HepG2 (cell line): ENCODE measurements around the gene VEGFA. TPM values are rescaled to one million over a fixed set of nuclear protein-coding genes. Genes with fewer than 3 reads are reported as not detected.
A peak's percentile ranks its signal among the peaks of the same experiment; 100 is the strongest.

ENCODE experiments used
- CENPX ChIP-seq: sonication (generic); formaldehyde crosslinking; IDR thresholded peaks from 2 replicates; pipeline ENCODE4 v1.9.0; 2021; ENCODE audit warnings: mild to moderate bottlenecking, missing genetic modification reagents, moderate library complexity
- IRF2 ChIP-seq: IDR thresholded peaks from 2 replicates; pipeline ENCODE4 v1.6.1; 2018; ENCODE audit warnings: missing genetic modification reagents, missing compliant biosample characterization
- ISL2 ChIP-seq: sonication (generic); formaldehyde crosslinking; IDR thresholded peaks from 2 replicates; pipeline ENCODE4 v1.5.0; 2020; ENCODE audit warnings: missing genetic modification reagents
- KDM2A ChIP-seq: sonication (generic); formaldehyde crosslinking; IDR thresholded peaks from 2 replicates; pipeline ENCODE4 v1.4.0; 2020; ENCODE audit warnings: low read depth, missing genetic modification reagents, borderline replicate concordance
- MIER2 ChIP-seq: IDR thresholded peaks from 2 replicates; pipeline ENCODE4 v1.6.1; 2016; ENCODE audit warnings: missing biosample characterization, missing genetic modification reagents
- NR2F1 ChIP-seq, 2 experiments: fragments of 450-650 bp in 1 of 2; formaldehyde crosslinking in 1 of 2; IDR thresholded peaks; 2 replicates each; pipeline versions ENCODE4 v1.5.0 to v1.6.1; 2016 to 2020; ENCODE audit warnings: mild to moderate bottlenecking in 1 of 2, missing compliant biosample characterization in 1 of 2, missing genetic modification reagents in 1 of 2, moderate library complexity in 1 of 2
- TGIF2 ChIP-seq: IDR thresholded peaks from 2 replicates; pipeline ENCODE4 v1.6.1; 2016; ENCODE audit warnings: control low read depth, missing compliant biosample characterization
- ZBTB39 ChIP-seq: sonication (generic); formaldehyde crosslinking; IDR thresholded peaks from 2 replicates; pipeline ENCODE4 v1.5.0; 2020; ENCODE audit warnings: missing genetic modification reagents
- ZFX ChIP-seq: sonication (generic); formaldehyde crosslinking; IDR thresholded peaks from 2 replicates; pipeline ENCODE4 v1.4.0; 2020; ENCODE audit warnings: mild to moderate bottlenecking, low read depth, missing genetic modification reagents, moderate library complexity
- polyA plus RNA-seq, 8 experiments: library from polyadenylated mRNA; depleted of rRNA in 3 of 8; stranded (reverse) in 7 of 8; unstranded in 1 of 8; fragments of >200 nt; fragmentation: Illumina TruSeq in 4 of 8; extraction: Trizol in 4 of 8; gene quantifications; 2 replicates each; pipeline versions ENCODE4 v1.2.1 to v1.2.3, GENCODE V29; 2011 to 2016; ENCODE audit warnings: low read depth in 4 of 8, missing spikeins in 1 of 8, mixed read lengths in 1 of 8; ENCODE audit not compliant: insufficient read depth in 1 of 8
- total RNA-seq, 5 experiments: library from RNA; depleted of rRNA; stranded (reverse); fragments of >200 nt; fragmentation: Illumina TruSeq; extraction: Trizol; gene quantifications; 2 replicates each; pipeline ENCODE4 v1.2.3, GENCODE V29; 2016; ENCODE audit warnings: low read depth in 1 of 5
- TF ChIP-seq, protein P1 (sequence below): sonication (generic); formaldehyde crosslinking; IDR thresholded peaks from 2 replicates; pipeline ENCODE4 v1.4.0; 2020; ENCODE audit warnings: missing genetic modification reagents, borderline replicate concordance
- TF ChIP-seq, protein P2 (sequence below): sonication (generic); formaldehyde crosslinking; IDR thresholded peaks from 2 replicates; pipeline ENCODE4 v1.4.0; 2020; ENCODE audit warnings: missing genetic modification reagents
- TF ChIP-seq, protein P3 (sequence below): sonication (generic); formaldehyde crosslinking; IDR thresholded peaks from 2 replicates; pipeline ENCODE4 v1.4.0; 2020; ENCODE audit warnings: low read depth, missing genetic modification reagents

VEGFA gene
- total and polyA plus RNA-seq, 2 of the 13 experiments (the other 11 are each of a cell fraction or from before 2014, with no cell fraction given), result 68.1 to 629 TPM

DNA sequence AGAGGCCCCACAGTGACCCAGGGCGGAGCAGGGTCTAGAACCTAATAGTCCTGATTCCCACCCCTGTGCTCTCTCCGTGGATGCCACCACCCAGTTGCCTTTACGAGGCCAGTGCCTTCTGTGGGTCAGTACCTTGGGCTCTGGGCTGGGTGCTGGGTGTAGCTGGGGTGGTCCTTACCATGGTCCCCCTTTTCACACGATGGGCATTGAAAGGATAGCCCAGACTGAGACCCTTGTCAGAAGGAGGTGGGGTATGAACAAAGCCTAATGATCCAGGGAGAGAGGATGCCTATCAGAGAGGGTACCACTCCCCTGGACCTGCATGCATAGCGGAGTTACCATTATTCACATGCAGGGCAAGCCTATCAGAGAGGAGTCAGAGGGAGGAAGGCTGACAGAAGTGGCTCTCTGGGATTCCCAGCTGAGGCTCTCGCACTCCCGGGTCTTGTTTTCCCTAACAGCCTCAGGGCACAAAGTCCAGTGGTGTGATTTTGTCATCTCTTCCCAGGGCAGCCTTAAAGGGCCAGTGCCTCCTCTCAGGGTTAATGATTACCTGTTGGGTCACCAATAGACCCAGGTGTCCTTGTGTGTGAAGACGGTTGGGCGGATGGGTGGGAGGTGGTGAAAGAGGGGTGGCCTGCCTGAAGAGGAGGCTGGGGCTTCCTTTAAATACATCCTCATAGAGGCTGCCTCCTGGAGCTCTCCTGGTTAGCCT lies 36.2 kb downstream of the VEGFA start (continued):
- TF ChIP-seq, protein P1, sequence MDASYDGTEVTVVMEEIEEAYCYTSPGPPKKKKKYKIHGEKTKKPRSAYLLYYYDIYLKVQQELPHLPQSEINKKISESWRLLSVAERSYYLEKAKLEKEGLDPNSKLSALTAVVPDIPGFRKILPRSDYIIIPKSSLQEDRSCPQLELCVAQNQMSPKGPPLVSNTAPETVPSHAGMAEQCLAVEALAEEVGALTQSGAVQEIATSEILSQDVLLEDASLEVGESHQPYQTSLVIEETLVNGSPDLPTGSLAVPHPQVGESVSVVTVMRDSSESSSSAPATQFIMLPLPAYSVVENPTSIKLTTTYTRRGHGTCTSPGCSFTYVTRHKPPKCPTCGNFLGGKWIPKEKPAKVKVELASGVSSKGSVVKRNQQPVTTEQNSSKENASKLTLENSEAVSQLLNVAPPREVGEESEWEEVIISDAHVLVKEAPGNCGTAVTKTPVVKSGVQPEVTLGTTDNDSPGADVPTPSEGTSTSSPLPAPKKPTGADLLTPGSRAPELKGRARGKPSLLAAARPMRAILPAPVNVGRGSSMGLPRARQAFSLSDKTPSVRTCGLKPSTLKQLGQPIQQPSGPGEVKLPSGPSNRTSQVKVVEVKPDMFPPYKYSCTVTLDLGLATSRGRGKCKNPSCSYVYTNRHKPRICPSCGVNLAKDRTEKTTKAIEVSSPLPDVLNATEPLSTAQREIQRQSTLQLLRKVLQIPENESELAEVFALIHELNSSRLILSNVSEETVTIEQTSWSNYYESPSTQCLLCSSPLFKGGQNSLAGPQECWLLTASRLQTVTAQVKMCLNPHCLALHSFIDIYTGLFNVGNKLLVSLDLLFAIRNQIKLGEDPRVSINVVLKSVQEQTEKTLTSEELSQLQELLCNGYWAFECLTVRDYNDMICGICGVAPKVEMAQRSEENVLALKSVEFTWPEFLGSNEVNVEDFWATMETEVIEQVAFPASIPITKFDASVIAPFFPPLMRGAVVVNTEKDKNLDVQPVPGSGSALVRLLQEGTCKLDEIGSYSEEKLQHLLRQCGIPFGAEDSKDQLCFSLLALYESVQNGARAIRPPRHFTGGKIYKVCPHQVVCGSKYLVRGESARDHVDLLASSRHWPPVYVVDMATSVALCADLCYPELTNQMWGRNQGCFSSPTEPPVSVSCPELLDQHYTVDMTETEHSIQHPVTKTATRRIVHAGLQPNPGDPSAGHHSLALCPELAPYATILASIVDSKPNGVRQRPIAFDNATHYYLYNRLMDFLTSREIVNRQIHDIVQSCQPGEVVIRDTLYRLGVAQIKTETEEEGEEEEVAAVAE, result peak; percentile 54; the same call in 1 of the 2 replicates
- TF ChIP-seq ZFX (peak; percentile 28; the same call in 1 of the 2 replicates), ISL2 (CRISPR knock-in tag) (peak; percentile 87), CENPX (CRISPR knock-in tag) (no peak), ZBTB39 (CRISPR knock-in tag) (no peak), KDM2A (CRISPR knock-in tag) (peak; percentile 34; the same call in 1 of the 2 replicates), MIER2 (CRISPR knock-in tag) (no peak; the same call in 1 of the 2 replicates), NR2F1 (CRISPR knock-in tag; IDR thresholded peaks at IDR 0.05) (peak in 1 of 2 experiments; percentile 47; a peak in 1 of 4 replicates), TGIF2 (CRISPR knock-in tag) (peak; percentile 41), IRF2 (CRISPR knock-in tag) (peak; percentile 90)
- TF ChIP-seq, protein P2, sequence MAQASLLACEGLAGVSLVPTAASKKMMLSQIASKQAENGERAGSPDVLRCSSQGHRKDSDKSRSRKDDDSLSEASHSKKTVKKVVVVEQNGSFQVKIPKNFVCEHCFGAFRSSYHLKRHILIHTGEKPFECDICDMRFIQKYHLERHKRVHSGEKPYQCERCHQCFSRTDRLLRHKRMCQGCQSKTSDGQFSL, result no peak
- TF ChIP-seq, protein P3, sequence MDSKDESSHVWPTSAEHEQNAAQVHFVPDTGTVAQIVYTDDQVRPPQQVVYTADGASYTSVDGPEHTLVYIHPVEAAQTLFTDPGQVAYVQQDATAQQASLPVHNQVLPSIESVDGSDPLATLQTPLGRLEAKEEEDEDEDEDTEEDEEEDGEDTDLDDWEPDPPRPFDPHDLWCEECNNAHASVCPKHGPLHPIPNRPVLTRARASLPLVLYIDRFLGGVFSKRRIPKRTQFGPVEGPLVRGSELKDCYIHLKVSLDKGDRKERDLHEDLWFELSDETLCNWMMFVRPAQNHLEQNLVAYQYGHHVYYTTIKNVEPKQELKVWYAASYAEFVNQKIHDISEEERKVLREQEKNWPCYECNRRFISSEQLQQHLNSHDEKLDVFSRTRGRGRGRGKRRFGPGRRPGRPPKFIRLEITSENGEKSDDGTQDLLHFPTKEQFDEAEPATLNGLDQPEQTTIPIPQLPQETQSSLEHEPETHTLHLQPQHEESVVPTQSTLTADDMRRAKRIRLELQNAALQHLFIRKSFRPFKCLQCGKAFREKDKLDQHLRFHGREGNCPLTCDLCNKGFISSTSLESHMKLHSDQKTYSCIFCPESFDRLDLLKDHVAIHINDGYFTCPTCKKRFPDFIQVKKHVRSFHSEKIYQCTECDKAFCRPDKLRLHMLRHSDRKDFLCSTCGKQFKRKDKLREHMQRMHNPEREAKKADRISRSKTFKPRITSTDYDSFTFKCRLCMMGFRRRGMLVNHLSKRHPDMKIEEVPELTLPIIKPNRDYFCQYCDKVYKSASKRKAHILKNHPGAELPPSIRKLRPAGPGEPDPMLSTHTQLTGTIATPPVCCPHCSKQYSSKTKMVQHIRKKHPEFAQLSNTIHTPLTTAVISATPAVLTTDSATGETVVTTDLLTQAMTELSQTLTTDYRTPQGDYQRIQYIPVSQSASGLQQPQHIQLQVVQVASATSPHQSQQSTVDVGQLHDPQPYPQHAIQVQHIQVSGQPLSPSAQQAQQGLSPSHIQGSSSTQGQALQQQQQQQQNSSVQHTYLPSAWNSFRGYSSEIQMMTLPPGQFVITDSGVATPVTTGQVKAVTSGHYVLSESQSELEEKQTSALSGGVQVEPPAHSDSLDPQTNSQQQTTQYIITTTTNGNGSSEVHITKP (CRISPR knock-in tag), result peak; percentile 80; the same call in 1 of the 2 replicates
